ENCODE results near the gene AKT1. TPM values are rescaled to one million over a fixed set of nuclear protein-coding genes. Genes with fewer than 3 reads are reported as not detected.

Gene AKT1
- total RNA-seq, 6 experiments from 2014 or later = 66.7 to 92.1 (median 83.9) TPM

- no peak overlapping the region for H3K27ac ChIP-seq
- no peaks in the 10 kb centered on the region for H3K9me3 ChIP-seq
- H3K27me3 ChIP-seq = no peaks in the 10 kb centered on the region
- TF ChIP-seq CTCF (IDR thresholded peaks at IDR 0.05) (no peak), POLR2A (IDR thresholded peaks at IDR 0.05) (no peak)
- H3K4me1 ChIP-seq = peaks cover 0 to 41% (median 22%) of the 10 kb centered on the region in 4 donors
- DNase-seq (no peak), ATAC-seq (no peak)
- WGBS (ENCODE audit: insufficient coverage, low coverage, low lambda C conversion rate, missing lambda C conversion rate) = 100% methylated on average over 1 of the region's 18 CpGs
- intact Hi-C loops (cut with DNase I) = no loop called here
- H3K4me3 ChIP-seq = no peak overlapping the region
- no peaks in the 10 kb centered on the region for H3K36me3 ChIP-seq
These were observed 57.1 kb downstream of the AKT1 start for GRCh38 chr14:104738375-104739019.

- WGBS (ENCODE audit: insufficient coverage, low coverage, low lambda C conversion rate, missing lambda C conversion rate) = 7% methylated on average over 6 of the region's 26 CpGs
- no peaks in the 10 kb centered on the region for H3K27me3 ChIP-seq
- no peaks in the 10 kb centered on the region for H3K9me3 ChIP-seq
- intact Hi-C loops (cut with DNase I) = no loop called here
- peak; percentile 60 to 78 (median 74) for ATAC-seq
- H3K27ac ChIP-seq = peak overlapping the region; percentile 95 to 99 (median 98)
- no peaks in the 10 kb centered on the region for H3K36me3 ChIP-seq
- H3K4me3 ChIP-seq = no peak overlapping the region
- TF ChIP-seq CTCF (IDR thresholded peaks at IDR 0.05) = no peak
- TF ChIP-seq POLR2A (IDR thresholded peaks at IDR 0.05) = peak; percentile 73
- peaks cover 0 to 63% (median 31%) of the 10 kb centered on the region in 4 donors for H3K4me1 ChIP-seq
- DNase-seq = peak; percentile 96 to 98 (median 98)
These were observed 59.5 kb downstream of the AKT1 start for GRCh38 chr14:104735830-104736642.

- Histone ChIP-seq H3K27ac (peak overlapping the region; percentile 95 to 99 (median 98)), H3K4me1 (peaks cover 0 to 63% (median 31%) of the 10 kb centered on the region in 4 donors), H3K27me3 (no peaks in the 10 kb centered on the region), H3K36me3 (no peaks in the 10 kb centered on the region), H3K4me3 (peak overlapping the region in 1 of 3 donors; percentile 16), H3K9me3 (no peaks in the 10 kb centered on the region)
- TF ChIP-seq CTCF (IDR thresholded peaks at IDR 0.05) (no peak), POLR2A (IDR thresholded peaks at IDR 0.05) (peak; percentile 63)
- ATAC-seq (peak; percentile 57 to 76 (median 67)), DNase-seq (peak; percentile 94 to 97 (median 95))
- intact Hi-C loops (cut with DNase I) = no loop called here
- 20% methylated on average over 1 of the region's 31 CpGs for WGBS (ENCODE audit: insufficient coverage, low coverage, low lambda C conversion rate, missing lambda C conversion rate)
These were observed 60.4 kb downstream of the AKT1 start for GRCh38 chr14:104734991-104735779.

GRCh38 chr14:104734601-104734990, 61.0 kb downstream of the AKT1 start:
- peak overlapping the region in 1 of 3 donors; percentile 16 for H3K4me3 ChIP-seq
- WGBS (ENCODE audit: insufficient coverage, low coverage, low lambda C conversion rate, missing lambda C conversion rate) = no CpG with 5 or more reads among the region's 9 CpGs
- intact Hi-C loops (cut with DNase I) = no loop called here
- no peaks in the 10 kb centered on the region for H3K9me3 ChIP-seq
- H3K36me3 ChIP-seq = no peaks in the 10 kb centered on the region
- H3K27ac ChIP-seq = peak overlapping the region; percentile 95 to 99 (median 98)
- ATAC-seq = no peak
- no peak for TF ChIP-seq CTCF (IDR thresholded peaks at IDR 0.05)
- no peak for TF ChIP-seq POLR2A (IDR thresholded peaks at IDR 0.05)
- H3K27me3 ChIP-seq = no peaks in the 10 kb centered on the region
- peaks cover 0 to 63% (median 31%) of the 10 kb centered on the region in 4 donors for H3K4me1 ChIP-seq
- no peak for DNase-seq
